ENCODE results near the gene PIGS.

- TF ChIP-seq, protein P1, sequence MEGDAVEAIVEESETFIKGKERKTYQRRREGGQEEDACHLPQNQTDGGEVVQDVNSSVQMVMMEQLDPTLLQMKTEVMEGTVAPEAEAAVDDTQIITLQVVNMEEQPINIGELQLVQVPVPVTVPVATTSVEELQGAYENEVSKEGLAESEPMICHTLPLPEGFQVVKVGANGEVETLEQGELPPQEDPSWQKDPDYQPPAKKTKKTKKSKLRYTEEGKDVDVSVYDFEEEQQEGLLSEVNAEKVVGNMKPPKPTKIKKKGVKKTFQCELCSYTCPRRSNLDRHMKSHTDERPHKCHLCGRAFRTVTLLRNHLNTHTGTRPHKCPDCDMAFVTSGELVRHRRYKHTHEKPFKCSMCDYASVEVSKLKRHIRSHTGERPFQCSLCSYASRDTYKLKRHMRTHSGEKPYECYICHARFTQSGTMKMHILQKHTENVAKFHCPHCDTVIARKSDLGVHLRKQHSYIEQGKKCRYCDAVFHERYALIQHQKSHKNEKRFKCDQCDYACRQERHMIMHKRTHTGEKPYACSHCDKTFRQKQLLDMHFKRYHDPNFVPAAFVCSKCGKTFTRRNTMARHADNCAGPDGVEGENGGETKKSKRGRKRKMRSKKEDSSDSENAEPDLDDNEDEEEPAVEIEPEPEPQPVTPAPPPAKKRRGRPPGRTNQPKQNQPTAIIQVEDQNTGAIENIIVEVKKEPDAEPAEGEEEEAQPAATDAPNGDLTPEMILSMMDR (IDR thresholded peaks at IDR 0.05; ENCODE audit: low read length), result no peak
- TF ChIP-seq EZH2 (IDR thresholded peaks at IDR 0.05; ENCODE audit: borderline replicate concordance, low read length), result no peak
These were observed 36.5 kb downstream of the PIGS start for GRCh38 chr17:28534740-28535375.
